DMS53 treated with DMSO at 0.1 percent for 48 hours (cell line): ENCODE results near the gene SERGEF.

Source experiments
- DNase-seq: peaks from one replicate; lab custom pipeline; 2025; ENCODE audit not compliant: unreplicated experiment; lab: John Stamatoyannopoulos, UW

Gene SERGEF

DNA sequence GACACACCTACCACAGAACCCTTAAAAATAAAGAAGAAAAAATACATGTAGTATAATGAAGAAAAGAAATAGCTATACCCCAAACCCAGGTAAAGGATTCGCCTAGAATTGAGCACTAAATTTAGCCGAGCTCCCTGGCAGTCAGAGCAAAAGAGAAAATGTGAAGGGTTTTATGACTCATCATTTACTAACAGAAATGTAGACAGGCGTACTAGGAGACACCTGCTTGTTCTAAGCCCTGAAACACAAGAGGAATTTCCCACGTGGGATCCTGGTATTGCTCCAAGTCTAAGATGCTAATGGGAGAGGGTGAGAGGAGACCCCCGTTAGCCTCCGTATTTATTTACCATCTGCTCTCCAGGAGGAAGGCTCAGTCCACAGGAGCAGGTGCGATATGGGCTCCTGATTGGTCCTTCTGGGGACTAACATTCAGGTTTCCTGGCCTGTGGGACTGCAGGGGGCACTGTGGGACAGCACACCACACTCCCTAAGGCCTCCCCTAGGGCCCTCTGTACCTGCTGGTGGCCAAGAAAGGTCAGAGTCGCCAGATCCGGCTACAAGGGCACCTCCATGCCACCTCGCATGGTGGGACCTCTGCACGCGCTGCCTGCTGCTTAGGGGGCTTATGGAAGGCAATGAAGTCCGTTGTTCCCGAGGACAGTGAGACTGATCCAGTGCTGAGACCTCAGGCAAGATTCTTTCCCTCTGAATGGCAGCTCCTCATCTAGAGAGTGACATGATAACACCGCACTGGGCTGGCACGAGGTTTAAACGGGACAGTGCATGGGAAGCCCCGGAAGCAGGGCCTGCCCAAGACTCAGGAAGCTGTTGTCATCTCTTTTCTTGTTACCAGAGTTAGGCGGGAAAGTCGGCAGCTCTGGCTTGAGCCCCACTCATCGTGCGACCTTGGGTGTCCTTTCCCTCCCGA is 252.5 kb downstream of the SERGEF start:
- DNase-seq: peak; percentile 95

DNA sequence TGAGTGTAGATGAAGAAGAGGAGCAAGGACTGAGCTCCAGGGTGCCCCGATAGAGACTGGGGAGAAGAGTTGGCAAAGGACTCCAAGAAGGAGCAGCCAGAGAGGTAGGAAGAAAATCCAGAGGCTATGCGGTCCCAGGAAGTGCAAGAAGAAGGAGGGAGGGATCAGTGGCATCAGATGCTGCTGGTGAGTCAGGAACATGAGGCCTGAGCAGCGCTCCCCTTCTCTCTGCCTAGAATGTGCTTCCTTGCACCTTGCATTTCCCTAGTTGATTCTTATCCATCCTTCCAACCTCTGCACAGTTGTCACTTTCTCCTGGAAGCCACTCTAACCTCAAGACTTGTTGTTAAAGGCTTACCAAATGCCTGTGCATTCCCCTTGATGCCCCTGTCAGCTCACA is 257.0 kb downstream of the SERGEF start:
- DNase-seq: no peak

DNA sequence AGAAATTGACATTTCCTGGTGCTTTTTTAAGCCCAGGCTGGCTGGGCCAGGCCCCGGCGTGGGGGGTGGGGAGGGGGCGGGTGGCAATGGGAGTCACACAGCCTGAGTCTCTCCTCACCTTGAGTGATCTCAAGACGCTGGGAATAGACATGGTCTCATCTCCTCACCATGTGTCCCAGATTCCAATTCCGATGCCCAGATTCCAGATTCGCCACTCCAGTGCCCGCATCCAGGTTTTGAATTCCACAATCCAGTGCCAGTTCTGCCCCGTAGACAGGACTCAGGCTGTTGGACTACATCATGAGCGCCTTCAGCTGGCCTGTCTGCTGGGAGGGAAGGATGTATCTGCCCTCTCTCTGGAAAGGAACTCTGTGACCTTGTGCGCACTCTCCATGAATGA is 259.2 kb downstream of the SERGEF start:
- DNase-seq: no peak

DNA sequence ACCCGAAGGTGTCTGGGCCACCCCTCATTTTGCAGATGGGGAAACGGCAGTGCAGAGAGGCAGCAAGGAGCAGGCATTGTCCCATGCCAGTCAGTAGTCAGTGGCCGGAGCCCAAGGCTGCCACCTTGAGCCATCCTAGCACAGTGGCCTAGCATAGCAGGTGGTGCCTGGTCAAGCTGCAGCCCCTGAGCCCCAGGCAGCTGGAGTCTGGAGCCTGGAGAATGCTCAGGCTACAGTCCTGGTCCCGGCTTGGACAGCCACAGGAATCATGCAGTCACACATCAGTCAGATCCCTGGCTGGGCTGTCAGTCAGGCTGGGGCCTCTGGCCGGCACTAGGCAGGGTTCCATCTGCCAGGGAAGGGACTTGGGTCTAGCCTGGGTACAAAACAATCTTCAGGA is 259.7 kb downstream of the SERGEF start:
- no peak for DNase-seq

DNA sequence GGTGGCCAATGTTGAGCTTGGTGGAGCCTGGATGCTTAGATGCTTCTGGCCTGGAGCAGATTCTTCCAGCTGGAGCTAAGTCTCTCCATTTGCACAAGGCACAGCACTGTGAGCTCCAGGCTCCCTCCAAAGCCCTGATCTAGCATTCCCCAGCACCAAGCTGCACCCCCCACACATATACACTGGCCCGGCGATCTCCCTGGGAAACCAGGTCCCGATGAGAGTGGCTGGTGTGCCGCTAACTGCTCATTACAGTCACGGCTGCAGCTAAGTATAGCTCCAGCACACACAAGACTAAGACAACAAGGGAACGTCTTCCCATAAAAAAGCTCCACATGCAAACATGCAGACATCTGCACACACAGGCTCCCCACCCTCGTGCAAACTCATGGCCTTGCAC is 260.7 kb downstream of the SERGEF start:
- DNase-seq: no peak

DNA sequence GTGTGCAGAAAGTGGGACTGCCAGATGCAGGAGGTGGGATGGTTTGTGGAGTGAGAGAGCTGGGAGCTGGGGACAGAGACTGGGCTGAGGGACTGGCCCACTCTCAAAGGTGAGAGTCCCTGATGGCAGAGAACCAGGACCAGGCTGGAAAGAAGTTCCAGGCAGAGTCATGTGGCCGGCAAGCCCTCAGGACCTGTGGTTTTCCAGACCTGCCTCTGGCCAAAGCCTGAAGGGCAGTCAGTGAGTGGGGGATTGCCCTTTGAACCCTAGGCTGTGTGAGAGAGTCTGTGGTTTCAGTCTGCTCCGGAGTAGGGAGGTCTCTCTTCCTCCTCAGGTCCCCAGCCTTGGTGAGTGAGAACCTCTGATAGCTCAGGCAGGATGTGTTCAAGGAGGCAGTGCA is 261.3 kb downstream of the SERGEF start:
- no peak for DNase-seq

DNA sequence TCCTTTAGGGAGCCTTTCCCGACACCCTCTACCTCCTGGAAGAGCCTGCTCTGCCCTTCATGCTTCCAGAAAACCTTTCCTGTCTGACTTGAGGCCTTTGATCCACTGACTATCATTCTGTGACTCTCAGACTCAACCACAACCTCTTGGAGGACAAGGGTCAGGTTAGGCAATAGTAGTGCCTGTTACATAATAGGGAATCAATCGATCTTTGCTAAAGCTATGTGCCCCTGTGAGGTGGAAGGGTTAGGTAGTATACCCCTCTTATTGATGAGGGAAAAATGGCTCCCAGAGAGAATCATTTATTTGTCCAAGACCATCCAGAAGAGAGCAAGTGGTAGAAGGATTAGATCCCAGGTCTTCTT is 262.1 kb downstream of the SERGEF start:
- no peak for DNase-seq

DNA sequence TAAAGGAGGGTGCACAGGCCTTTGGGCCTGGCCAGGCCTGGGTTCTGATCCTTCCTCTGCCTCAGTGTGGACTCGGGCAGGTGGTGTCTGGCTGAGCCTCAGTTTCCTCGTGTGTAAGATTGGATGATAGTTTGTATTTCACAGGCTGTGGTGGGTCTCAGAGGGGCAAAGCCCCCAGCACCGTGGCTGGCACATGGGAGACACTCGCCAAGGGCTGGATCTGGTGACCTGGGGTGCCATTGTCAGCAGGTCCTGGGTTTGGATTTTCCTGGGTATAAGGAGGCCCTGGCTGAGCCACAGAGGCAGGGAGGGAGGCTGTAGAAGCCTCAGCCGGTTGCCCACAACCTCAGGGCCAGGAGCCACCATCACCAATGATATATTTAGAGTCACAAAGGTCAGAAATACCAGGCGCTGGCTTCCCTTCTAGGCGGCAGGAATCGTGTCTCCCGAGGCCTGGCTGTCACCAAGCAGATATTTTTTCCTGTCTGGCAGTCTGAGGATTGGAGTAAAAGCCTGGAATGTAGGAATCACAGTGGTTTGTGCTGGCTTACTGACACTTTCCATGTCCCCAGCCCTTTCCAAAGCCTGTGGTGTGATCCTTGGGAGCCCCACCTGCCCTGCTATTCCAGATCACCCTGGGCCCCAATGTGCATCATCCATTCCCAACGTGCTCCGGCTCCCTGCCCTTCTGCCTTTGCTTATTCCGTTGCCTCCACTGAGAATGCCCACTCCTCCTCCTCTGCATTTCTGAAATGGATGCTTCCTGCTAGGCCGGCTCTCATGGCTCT is 262.6 kb downstream of the SERGEF start:
- DNase-seq: no peak

DNA sequence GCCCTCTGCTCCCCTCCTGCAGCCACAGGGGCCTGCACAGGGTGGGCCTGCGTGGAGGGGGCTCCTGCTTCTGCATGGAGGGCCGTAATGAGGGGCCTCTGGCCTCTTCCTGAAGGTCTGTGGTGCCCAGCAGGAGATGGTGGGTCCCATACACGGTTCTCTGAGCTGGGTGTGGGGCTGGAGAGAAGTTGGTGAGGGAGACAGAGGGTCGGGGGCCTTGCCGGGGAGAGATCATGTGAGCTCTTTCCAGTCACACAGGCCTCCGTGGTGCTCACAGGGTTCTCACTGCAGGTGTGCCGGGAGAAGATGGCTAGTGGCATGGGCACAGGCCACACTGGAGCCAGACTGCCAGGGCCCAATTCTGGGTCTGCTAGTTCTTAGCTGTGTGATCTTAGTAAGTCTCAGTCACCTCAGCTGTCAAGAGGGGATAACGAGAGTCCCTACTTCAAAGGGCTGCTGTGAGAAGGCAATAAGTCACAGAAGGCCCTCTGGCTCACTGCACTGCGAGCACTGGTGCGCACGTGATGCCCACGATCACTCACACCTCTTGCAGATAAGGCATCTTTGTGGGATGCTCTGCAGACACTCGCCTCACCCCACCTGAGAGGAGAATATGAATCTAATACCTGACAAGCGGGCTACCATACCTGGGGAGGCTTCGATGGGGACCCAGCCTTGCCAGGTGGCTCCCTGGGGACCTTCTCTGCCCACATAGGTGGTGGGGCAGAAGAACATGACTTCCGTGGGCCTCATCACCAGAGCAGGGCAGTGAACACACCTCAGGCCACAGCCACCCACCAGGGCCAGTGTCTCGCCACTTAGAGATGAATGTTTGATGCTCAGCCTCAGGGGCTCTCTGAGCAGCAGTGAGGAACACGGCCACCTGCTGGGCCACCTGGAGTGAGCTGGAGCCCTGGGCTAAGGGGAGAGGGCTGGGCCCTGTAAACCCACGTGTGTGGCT is 263.8 kb downstream of the SERGEF start:
- no peak for DNase-seq

DNA sequence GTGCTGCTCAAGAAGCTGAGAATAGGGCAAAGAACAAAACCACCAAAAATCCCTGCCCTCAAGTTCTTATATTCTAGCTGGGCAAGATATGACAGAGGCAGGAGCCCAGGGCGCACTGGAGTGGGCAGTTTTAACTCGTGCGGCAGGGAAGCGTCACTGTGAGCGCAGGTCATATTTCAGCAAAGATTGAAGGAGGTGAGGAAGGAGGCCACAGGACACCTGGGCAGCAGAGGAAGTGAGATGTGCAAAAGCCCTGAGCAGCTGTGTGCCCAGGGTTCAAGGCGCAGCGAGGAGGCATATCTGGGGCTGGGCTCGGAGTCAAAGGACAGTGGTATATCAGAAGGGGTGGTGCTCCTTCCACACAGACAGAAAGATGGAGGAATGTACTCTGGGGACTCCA is 264.8 kb downstream of the SERGEF start:
- no peak for DNase-seq

DNA sequence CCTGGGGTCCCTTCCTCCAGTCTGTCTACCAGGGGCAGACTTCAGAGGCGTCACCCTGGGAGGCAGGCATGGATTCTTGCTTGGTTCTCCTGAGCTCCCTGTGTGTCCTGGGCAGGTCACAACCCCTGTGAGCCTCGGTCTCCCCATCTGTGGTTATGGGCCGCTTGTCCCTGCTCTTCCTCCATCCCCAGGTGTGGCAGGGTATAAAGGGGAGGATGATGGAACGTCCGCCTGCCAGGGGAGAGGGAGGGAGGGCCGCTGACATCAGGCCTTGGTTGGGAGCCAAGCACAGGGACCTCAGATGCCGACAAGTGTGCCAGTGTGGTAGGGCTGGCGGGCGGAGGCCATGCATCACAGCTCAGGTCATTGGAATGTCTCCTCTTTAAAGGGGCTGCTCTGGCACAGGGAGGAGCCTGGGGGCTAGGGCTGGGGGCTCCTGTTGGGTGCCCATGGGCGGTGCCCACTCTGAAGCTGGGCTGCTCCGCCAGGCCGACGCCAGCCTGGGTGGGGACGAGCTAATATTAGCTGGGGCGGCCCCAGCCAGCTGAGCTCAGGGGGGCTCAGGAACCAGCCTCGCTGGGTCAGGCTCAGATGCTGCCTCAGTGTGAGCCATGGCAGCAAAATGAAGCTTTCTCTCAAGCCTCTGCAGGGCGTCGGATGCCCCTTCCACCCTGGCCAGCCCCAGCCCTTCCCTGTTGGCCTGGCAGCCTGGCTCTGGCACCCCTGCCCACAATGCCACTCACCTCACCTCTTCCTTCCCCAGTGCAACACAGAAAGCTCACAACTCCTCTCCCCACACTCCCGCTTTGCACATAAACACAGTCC is 265.5 kb downstream of the SERGEF start:
- no peak for DNase-seq

DNA sequence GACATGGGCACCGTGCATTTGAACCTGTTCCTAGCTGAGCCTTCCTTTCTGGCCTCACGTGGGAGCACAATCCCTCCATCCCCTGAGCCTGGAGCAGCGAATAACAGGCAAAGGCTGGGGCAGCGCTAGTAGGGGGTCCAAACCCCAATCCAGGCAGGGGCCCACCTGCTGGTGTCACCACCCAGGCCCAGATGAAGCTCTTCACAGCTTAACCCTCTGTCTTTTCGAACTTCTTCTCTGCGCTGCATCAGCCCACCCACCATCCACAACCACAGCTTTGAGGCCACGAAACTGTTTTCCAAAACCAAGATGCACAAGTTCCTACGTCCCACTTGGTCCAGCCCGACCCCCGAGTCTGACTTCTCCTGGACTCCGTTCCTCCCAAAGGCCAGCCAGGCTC is 266.8 kb downstream of the SERGEF start:
- DNase-seq: no peak

DNA sequence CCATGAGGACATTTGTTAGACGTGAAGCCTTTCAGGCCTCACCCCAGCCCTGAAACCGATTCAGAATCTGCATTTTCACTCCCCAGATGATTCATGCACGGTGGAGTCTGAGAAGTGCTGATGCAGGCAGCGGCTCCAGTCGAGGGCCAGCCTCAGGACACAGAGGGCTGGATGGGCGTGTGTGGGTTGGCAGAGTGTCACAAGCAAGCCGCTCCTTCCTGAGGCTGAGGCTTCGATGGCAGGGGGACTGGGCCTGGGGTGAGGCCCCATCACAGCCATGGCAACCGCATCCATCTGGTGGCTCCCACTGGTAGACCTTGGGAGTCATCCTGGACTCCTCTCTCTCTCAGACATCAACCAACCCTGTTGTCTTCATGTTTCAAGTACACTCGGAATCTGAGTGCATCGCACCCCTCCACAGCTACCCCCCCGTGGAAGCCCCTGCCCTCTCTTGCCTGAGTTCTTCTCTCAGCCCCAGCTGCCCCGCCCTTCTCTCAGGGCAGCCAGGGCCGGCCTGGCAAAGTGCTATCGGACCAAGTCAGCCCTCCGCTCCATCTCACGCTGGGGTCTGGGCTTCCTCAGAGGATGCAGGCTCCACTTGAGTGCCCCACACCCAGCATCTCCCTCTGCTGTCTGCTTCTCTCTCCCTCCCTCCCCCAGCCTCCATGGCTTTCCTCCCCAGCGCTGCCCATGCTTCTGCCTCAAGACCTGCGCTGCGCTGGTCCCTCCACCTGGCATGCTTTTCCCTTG is 267.6 kb downstream of the SERGEF start:
- DNase-seq: no peak

DNA sequence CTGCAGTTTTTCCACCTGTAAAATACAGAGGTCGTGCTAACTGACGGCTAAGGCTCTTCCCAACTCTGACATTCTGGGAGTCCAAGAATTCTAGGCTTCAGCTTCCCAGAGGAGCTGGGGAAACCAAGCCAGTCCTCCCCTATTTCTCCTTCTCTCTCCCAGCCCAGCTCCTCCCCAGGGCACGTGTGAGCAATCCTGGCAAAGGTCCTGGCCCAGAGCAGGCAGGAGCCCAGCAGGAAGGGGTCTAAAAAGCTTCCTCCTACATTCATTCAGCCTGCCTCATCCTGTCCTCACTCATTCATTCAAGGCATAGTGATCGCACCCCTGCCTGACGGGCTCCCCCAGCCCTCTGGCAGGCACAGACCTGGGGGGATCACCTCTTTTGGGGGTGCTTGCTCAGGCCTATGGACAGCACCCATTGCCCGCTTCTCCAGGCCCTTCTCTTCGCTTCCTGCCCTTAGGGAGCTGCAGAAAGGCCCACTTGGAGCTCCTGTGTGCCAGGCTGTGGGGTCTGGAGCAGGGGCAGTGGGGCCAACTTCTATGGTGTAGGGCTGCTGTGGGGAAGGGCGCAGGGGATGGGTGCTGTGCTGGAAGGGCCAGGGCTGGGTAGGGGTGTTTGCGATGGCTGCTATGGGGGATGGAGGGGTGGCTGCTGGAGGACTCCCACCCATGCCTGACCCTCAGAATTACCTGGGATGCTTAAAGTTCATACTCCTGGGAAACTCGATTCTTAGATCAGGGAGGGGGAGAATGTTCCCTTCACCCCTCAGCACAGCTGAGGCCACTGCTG is 268.5 kb downstream of the SERGEF start:
- DNase-seq: no peak

DNA sequence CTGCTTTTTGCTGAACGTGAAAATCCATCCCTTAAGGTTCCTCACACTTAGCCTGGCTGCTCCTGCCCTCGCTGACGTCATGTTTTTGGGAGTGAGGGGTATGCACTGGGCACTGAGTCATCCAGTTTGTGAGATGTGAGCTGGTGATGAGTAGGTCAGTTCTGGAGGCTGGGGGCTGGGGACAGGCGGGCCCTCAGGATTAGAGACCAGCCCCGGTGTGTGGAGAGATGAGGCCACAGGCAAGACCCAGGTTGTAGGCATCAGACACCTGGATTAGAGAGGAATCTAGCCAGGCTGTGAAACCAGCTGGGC is 269.1 kb downstream of the SERGEF start:
- DNase-seq: no peak

DNA sequence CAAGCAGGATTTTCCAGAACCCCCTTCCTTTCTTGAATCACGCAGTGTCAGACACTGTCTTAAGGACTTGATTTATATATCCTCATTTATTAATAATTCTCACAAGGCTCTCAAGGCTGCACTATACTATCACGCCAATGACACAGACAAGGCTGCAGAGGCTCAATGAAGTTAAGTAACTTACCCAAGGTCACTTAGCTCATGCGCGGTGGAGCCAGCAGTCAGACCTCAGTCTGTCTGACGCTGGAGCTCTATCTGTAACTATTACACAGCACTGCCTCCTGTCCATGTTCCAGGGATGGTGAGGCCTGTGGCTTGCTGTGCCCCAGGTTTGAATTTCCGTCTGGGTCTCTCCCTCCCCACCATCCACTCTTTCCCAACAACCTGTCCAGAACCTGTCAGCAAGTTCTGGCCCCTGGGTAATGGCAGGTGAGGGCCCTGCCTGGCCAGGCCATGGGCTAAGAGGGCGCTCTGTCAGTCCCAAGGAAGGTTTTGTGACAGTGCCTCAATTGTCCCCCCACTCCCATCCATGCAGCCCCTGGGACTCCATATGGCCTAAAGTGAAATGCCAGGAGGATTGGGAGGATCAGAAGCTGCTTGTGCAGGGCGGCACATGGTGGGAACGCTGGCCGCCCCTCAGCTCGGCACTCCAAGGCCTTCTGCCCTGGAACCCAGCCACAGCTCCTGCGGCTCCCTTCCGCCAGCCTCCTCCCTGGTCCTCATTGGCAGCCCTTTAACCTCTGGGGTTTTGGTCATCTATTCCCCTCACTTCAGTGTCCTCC is 269.6 kb downstream of the SERGEF start:
- DNase-seq: no peak

DNA sequence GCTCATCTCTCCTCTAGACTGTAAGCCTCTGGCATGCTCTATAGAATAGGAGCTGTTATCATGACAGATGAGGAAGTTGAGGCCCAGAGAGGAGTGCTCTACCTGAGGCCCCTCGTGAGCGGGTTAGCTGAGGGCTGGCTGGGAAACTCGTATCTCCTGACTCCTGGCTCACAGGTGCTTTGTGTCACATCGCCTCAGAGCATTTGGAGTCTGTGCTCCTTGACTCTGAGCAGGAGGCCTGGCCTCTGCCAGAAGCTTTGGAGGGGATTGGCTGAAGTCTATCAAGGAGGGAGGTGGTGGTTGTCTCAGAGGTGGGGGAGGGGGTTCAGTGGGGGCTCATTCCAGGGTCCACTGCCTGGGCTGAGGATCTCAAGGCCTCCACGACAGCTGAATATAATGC is 270.8 kb downstream of the SERGEF start:
- DNase-seq: no peak

DNA sequence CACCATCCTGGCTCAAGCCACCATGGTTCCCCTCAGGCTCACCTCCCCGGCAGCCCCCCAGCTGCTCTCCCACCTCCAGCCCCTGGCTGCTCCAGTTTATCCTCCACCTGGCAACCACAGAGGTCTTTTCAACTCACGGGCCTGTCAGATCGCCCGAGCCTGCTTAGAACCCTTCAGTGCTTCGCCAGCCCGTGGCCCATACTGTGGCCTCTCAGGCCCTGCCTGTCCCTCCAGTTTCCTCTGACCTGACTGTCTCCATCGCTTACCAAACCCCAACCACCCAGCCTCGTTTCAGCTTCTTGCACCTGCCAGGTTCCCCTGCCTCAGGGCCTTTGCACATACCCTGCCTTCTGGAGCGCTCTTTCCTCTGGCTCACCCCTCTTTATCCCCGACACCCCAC is 271.4 kb downstream of the SERGEF start:
- no peak for DNase-seq
